LNCaP clone FGC (cell line): ENCODE results near the gene NFE2L1.

Experiments
- DNase-seq: peaks from one replicate; pipeline ENCODE4 v3.0.0-alpha.2; 2011; ENCODE audit warnings: low read depth
- H3K4me3 ChIP-seq: 2 replicates; pipeline ENCODE4 v1.5.1; 2011; ENCODE audit warnings: mild to moderate bottlenecking, low read depth, low read length, control low read depth
- CTCF ChIP-seq: IDR thresholded peaks from 2 replicates; pipeline ENCODE4 v1.5.1; 2012; ENCODE audit warnings: mild to moderate bottlenecking; ENCODE audit not compliant: control insufficient read depth, insufficient read depth; ENCODE audit errors: extremely low read depth

The NFE2L1 gene

DNA sequence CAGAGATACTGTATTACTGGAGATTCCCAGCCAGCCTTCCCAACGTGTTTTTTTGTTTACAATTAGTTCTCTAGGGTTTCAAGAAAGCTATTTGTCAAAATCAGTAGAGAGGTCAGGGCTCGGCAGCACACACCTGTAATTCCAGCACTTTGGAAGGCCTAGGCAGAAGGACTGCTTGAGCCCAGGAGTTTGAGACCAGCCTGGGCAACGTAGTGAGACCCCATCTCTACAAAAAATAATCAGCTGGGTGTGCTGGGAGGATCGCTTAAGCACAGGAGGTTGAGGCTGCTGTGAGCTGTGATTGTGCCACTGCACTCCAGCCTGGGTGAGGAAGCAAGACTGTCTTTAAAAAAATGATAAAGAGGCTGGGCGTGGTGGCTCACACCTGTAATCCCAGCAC is 33.7 kb downstream of the NFE2L1 start:
- no peak for TF ChIP-seq CTCF
- no peak for DNase-seq
- H3K4me3 ChIP-seq: no peak overlapping the region

GRCh38 chr17:48084932-48085331 is 36.8 kb downstream of the NFE2L1 start:
- TF ChIP-seq CTCF: no peak
- DNase-seq: no peak
- H3K4me3 ChIP-seq: no peak overlapping the region

GRCh38 chr17:48093341-48094045 is 45.3 kb downstream of the NFE2L1 start:
- TF ChIP-seq CTCF: no peak
- peak; percentile 75 for DNase-seq
- H3K4me3 ChIP-seq: no peak overlapping the region; the same call in 1 of the 2 replicates

DNA sequence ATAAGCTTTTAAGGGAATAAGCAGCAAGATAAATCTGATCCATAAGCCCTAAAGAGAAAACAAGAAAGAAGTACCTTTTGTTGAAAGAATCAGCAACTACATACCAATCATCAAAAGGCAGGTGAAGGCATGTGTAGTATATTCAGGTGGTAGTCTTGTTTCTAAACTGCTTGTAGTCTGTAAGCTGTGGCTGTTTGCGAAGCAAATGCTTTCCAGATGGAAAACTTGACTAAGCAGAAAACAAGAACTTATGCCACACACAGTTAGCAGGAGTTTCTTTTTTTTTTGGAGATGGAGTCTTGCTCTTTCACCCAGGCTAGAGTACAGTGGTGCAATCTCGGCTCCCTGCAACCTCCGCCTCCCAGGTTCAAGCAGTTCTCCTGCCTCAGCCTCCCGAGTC is 47.5 kb downstream of the NFE2L1 start:
- H3K4me3 ChIP-seq: no peak overlapping the region
- DNase-seq: no peak
- TF ChIP-seq CTCF: no peak

- TF ChIP-seq CTCF: no peak
- peak overlapping the region; percentile 73 for H3K4me3 ChIP-seq
- no peak for DNase-seq
These were observed 52.0 kb downstream of the NFE2L1 start for GRCh38 chr17:48100160-48100559.

GRCh38 chr17:48100591-48101011 is 52.4 kb downstream of the NFE2L1 start:
- TF ChIP-seq CTCF: no peak
- peak overlapping the region; percentile 73 for H3K4me3 ChIP-seq
- DNase-seq: peak; percentile 76
